Choroid plexus epithelial cell (primary cell): ENCODE data around the gene MVB12B.

Experiments
- DNase-seq: peaks from one replicate; pipeline ENCODE4 v3.0.0-alpha.2; 2010; ENCODE audit warnings: low read depth
- H3K4me3 ChIP-seq: 2 replicates; pipeline ENCODE4 v1.5.1; 2011; ENCODE audit warnings: low read depth, mild to moderate bottlenecking, control low read depth, low read length, moderate library complexity
- TF ChIP-seq, protein P1 (sequence below): conservative IDR thresholded peaks from 2 replicates; pipeline ENCODE4 v1.5.1; 2011; ENCODE audit warnings: low read depth, mild to moderate bottlenecking, control low read depth, inconsistent platforms, low read length, moderate library complexity

MVB12B gene

DNA sequence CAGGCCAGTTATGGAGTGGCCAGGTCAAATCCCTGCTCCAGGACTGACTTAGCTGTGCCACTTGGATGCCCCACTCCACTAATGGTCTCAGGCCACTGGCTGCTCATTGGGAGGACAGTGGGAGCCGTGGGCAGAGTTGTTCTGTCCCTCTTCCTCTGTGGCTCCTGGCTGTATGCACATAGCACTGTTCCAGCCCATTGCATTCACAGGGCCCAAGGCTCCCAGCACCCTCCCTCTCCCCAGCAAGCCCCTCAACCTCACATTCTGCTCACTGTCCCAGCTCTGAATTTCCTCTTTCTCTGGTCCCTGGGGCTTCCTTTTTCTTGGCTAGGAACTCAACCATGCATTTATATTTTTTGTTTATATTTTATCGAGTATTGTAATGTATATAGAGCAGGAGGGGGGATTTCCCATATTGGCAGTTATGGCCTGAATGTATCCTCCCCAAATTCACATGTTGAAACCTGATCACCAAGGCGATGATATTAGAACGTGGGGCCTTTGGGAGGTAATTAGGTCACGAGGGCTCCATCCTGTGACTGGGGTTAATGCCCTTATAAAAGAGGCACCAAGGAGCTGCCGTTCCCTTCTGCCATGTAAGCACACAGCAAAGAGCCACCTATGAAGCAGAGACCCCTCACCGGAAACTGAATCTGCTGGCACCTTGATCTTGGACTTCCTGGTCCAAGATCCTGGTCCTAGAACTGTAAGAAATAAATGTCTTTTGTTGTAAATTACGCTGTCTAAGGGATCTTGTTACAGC lies 17.0 kb upstream of the MVB12B start:
- TF ChIP-seq, protein P1, sequence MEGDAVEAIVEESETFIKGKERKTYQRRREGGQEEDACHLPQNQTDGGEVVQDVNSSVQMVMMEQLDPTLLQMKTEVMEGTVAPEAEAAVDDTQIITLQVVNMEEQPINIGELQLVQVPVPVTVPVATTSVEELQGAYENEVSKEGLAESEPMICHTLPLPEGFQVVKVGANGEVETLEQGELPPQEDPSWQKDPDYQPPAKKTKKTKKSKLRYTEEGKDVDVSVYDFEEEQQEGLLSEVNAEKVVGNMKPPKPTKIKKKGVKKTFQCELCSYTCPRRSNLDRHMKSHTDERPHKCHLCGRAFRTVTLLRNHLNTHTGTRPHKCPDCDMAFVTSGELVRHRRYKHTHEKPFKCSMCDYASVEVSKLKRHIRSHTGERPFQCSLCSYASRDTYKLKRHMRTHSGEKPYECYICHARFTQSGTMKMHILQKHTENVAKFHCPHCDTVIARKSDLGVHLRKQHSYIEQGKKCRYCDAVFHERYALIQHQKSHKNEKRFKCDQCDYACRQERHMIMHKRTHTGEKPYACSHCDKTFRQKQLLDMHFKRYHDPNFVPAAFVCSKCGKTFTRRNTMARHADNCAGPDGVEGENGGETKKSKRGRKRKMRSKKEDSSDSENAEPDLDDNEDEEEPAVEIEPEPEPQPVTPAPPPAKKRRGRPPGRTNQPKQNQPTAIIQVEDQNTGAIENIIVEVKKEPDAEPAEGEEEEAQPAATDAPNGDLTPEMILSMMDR, result no peak
- DNase-seq, result no peak
- no peak overlapping the region for H3K4me3 ChIP-seq

DNA sequence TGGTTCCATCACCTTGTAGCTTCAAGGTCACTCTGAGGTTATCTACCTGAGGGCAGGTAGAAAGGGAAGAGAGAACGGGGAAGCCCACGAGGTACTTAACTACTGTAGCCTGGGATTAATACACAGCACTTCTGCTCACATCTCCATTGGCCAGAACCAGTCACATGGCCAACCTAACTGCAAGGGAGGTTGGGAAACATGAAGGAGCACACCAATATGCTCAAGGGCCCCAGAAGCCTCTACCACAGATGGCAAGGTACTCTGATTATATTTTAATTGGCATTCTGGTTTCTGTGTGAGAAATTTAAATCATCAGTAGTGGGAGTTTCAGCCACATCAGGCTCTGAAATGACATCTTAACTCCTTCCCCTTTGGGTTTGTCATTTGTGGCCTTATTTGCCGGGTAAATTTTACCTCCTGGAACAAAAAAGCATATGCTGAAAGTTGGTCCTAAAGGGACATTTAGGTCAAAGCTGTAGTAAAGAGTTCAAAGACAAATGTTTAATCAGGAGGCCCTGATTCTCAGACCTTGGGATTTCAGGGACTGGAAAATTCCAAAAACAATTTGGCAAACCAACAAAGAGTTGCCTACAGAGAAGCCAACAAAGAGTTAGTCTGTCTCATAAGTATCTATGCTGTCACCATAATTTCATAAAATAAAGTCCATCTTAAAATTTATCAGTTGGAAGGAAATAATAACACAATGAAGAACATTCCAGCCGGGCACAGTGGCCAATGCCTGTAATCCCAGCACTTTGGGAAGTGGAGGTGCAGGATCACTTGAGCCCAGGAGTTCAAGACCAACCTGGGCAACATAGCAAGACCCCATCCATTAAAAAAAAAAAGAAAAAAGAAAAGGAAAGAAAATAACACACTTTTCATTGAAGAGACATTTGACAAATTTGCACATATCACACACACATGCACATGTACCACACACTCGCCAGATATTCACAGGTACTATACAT lies 13.8 kb upstream of the MVB12B start:
- TF ChIP-seq, protein P1, result no peak
- DNase-seq, result no peak
- no peak overlapping the region for H3K4me3 ChIP-seq

DNA sequence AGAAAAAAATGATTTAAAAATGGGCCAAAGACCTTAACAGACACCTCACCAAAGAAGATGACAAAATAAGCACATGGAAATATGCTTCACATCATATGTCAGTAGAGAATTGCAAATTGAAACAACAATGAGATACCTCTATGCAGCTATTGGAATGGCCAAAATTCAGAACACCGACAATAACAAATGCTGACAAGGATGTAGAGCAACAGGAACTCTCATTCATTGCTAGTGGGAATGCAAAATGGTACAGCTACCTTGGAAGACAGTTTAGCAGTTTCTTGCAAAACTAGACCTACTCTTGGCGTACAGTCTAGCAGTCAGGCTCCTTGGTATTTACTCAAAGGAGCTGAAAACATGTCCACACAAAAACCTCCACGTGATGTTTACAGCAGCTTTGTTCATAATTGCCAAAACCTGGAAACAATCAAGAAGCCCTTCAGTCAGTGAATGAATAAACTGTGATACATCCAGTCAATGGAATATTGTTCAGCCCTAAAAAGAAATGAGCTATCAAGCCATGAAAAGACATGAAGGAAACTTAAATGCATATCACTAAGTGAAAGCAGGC lies 10.5 kb upstream of the MVB12B start:
- TF ChIP-seq, protein P1, result no peak
- DNase-seq, result no peak
- no peak overlapping the region for H3K4me3 ChIP-seq

DNA sequence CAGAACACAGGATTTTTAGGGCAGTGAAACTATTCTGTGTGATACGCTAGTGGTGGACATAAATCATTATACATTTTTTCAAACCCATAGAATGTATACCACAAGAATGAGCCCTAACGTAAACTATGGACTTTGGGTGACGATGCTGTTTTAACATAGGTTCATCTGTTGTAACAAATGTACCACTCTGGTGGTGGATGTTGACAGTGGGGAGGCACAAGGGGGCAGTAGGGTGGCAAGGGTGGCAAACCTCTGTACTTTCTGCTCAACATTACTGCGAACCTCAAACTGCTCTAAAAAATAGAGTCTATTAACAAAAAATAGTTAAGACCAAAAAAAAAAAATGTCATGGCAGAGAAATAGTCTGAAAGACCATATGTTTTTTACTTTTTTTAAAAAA lies 9.1 kb upstream of the MVB12B start:
- TF ChIP-seq, protein P1, result peak; percentile 7
- DNase-seq, result peak; percentile 17
- H3K4me3 ChIP-seq, result no peak overlapping the region

DNA sequence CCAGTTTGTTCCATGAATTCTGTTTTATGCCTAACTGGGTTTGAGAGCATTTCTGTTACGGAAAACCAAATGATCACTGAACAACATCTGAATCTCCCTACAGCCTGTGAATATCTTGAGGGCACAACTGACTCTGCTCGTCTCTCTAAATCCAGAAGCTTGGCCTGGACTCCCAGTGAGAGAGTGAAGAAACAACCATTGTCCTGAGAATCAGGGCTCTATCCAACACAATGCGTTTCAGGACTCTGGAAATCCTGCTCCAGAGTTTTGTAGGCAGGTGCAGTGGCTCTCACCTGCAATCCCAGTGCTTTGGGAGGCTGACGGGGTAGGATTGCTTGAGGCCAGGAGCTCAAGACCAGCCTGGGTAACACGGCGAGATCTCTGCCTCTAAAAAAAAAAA lies 7.8 kb upstream of the MVB12B start:
- no peak overlapping the region for H3K4me3 ChIP-seq
- TF ChIP-seq, protein P1, result no peak
- DNase-seq, result no peak

DNA sequence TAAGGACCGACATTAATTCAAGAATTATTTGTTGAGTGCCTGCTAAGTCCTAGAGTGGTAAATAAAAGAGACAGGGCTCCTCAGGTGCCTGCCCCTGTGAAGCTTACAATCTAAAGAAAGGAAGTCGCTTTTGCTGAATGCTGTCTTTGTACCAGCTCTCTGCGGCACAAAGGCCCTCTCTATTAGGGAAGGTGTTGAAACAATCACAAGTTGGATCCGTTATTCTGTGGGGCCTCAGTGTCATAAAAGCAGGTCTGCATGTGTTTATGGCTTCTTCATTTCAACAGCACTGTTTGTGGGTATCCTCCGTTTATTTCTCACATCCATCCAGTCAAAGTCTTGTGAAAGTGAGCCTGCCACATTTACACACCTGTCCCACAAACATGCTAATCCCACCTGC lies 7.0 kb upstream of the MVB12B start:
- DNase-seq, result no peak
- no peak overlapping the region for H3K4me3 ChIP-seq
- TF ChIP-seq, protein P1, result no peak
